Hepatocyte (in vitro differentiated cells): ENCODE data around the gene S100P.

Experiments
- CTCF ChIP-seq: fragments of 200-600 bp; sonication (generic); IDR thresholded peaks from 2 replicates; pipeline ENCODE4 v1.5.1; 2016; ENCODE audit warnings: antibody characterized with exemption, mild to moderate bottlenecking; ENCODE audit not compliant: poor library complexity
- EZH2 ChIP-seq: fragments of 200-600 bp; sonication (generic); IDR thresholded peaks from 2 replicates; pipeline ENCODE4 v1.6.1; 2016; ENCODE audit warnings: antibody characterized with exemption, mild to moderate bottlenecking, borderline replicate concordance
- EZH2phosphoT487 ChIP-seq: fragments of 200-600 bp; sonication (generic); IDR thresholded peaks from one replicate; pipeline ENCODE4 v1.6.1; 2018; ENCODE audit warnings: antibody characterized with exemption, mild to moderate bottlenecking, low read depth, moderate library complexity; ENCODE audit not compliant: unreplicated experiment, severe bottlenecking

- TF ChIP-seq CTCF (no peak), EZH2 (no peak), EZH2phosphoT487 (no peak)
These were observed 17.3 kb downstream of the S100P start for GRCh38 chr4:6710996-6711395.
